Keratinocyte (primary cell): Measurements from ENCODE around the gene S1PR3. TPM values are rescaled to one million over a fixed set of nuclear protein-coding genes. Genes with fewer than 3 reads are reported as not detected.

ENCODE experiments used
- DNase-seq: peaks from one replicate; pipeline ENCODE4 v3.0.0-alpha.2; 2011; ENCODE audit warnings: low read depth, missing footprints, low spot score
- FAIRE-seq: peaks from 2 replicates; lab custom pipeline; 2011; peaks lifted over from hg19 to GRCh38; lab: Jason Lieb, UNC
- H2AFZ ChIP-seq: 2 replicates; pipeline ENCODE4 v1.6.0; 2012; ENCODE audit warnings: low read length, control low read depth, inconsistent platforms; ENCODE audit not compliant: control insufficient read depth
- H3K27ac ChIP-seq: 2 replicates; pipeline ENCODE4 v1.5.1; 2011; ENCODE audit warnings: low read length; ENCODE audit not compliant: control insufficient read depth, insufficient read depth
- H3K27me3 ChIP-seq: 3 replicates; pipeline ENCODE4 v1.6.0; 2011; ENCODE audit warnings: low read length; ENCODE audit not compliant: control insufficient read depth, insufficient read depth; ENCODE audit errors: extremely low read depth
- H3K36me3 ChIP-seq, 2 experiments: 2 replicates in 1 of 2; 3 replicates in 1 of 2; pipeline ENCODE4 v1.5.1; 2011; ENCODE audit warnings: low read length in 2 of 2, mild to moderate bottlenecking in 1 of 2; ENCODE audit not compliant: control insufficient read depth in 2 of 2, insufficient read depth in 2 of 2; ENCODE audit errors: extremely low read depth in 1 of 2
- H3K4me1 ChIP-seq: 3 replicates; pipeline ENCODE4 v1.5.1; 2011; ENCODE audit warnings: low read length; ENCODE audit not compliant: control insufficient read depth, insufficient read depth; ENCODE audit errors: extremely low read depth
- H3K4me2 ChIP-seq: 3 replicates; pipeline ENCODE4 v1.6.0; 2011; ENCODE audit warnings: low read depth, low read length; ENCODE audit not compliant: control insufficient read depth, insufficient read depth; ENCODE audit errors: extremely low read depth
- H3K4me3 ChIP-seq, 3 experiments: fragments of 200-600 bp in 1 of 3; sonication (generic) in 1 of 3; 2 replicates in 2 of 3; 3 replicates in 1 of 3; pipeline ENCODE4 v1.5.1; 2011 to 2016; ENCODE audit warnings: low read length in 3 of 3, mild to moderate bottlenecking in 3 of 3, control low read depth in 2 of 3, inconsistent platforms in 1 of 3, low read depth in 1 of 3, mixed read lengths in 1 of 3, mixed run types in 1 of 3, moderate library complexity in 1 of 3; ENCODE audit not compliant: control insufficient read depth in 2 of 3, insufficient read depth in 2 of 3; ENCODE audit errors: extremely low read depth in 1 of 3
- H3K79me2 ChIP-seq: 2 replicates; pipeline ENCODE4 v1.6.0; 2012; ENCODE audit warnings: low read length; ENCODE audit not compliant: control insufficient read depth, insufficient read depth
- H3K9ac ChIP-seq: 3 replicates; pipeline ENCODE4 v1.6.0; 2011; ENCODE audit warnings: low read length; ENCODE audit not compliant: control insufficient read depth, insufficient read depth; ENCODE audit errors: extremely low read depth
- H3K9me1 ChIP-seq: 3 replicates; pipeline ENCODE4 v1.6.0; 2011; ENCODE audit warnings: low read length; ENCODE audit not compliant: control insufficient read depth, insufficient read depth; ENCODE audit errors: extremely low read depth
- H3K9me3 ChIP-seq: 2 replicates; pipeline ENCODE4 v1.5.1; 2012; ENCODE audit warnings: low read depth, low read length; ENCODE audit not compliant: control insufficient read depth
- H4K20me1 ChIP-seq: 3 replicates; pipeline ENCODE4 v1.6.0; 2011; ENCODE audit warnings: low read length; ENCODE audit not compliant: control insufficient read depth, insufficient read depth; ENCODE audit errors: extremely low read depth
- CTCF ChIP-seq, 3 experiments: IDR thresholded peaks in 1 of 3; conservative IDR thresholded peaks in 1 of 3; optimal IDR thresholded peaks in 1 of 3; 2 replicates in 2 of 3; 3 replicates in 1 of 3; pipeline versions ENCODE3 to v1.5.1; 2011; ENCODE audit warnings: low read length in 3 of 3, mild to moderate bottlenecking in 3 of 3, moderate library complexity in 2 of 3, control low read depth in 1 of 3, inconsistent platforms in 1 of 3; ENCODE audit not compliant: insufficient read depth in 2 of 3; ENCODE audit errors: extremely low read depth in 1 of 3
- EZH2 ChIP-seq: IDR thresholded peaks from one replicate; pipeline ENCODE4 v1.6.1; 2012; ENCODE audit warnings: inconsistent platforms, mild to moderate bottlenecking, low read length, moderate library complexity
- dilution Hi-C: fragments of 300-500 bp; cut with MboI; formaldehyde crosslinking; loops from one replicate; pipeline ENCODE4 v1.7.0; 2020; ENCODE audit warnings: low sequenced_read_pairs; ENCODE audit not compliant: extremely low pct_ligation_motif_present
- polyA plus RNA-seq, 5 experiments: library from polyadenylated mRNA; depleted of rRNA in 3 of 5; stranded (reverse) in 3 of 5; stranded (forward) in 1 of 5; unstranded in 1 of 5; fragments of >200 nt; gene quantifications; 1 replicate in 1 of 5; 2 replicates in 3 of 5; 3 replicates in 1 of 5; pipeline versions ENCODE4 v1.2.1 to v1.2.3, GENCODE V29; 2011 to 2012; ENCODE audit warnings: missing spikeins in 2 of 5, low read depth in 1 of 5, low replicate concordance in 1 of 5

S1PR3 gene
- polyA plus RNA-seq, 1 donor (not counting 4 experiments of a cell fraction or from before 2014, with no cell fraction given): 4.1 TPM

- DNase-seq: no peak
- H3K79me2 ChIP-seq: no peaks in the 10 kb centered on the region
- H2AFZ ChIP-seq: no peak overlapping the region
These were observed 56.4 kb downstream of the S1PR3 start for GRCh38 chr9:89047667-89048066.

GRCh38 chr9:89048616-89049015 lies 57.3 kb downstream of the S1PR3 start:
- H3K4me1 ChIP-seq: no peaks in the 10 kb centered on the region
- H4K20me1 ChIP-seq: no peaks in the 10 kb centered on the region
- dilution Hi-C loops: no loop called here
- TF ChIP-seq CTCF (optimal IDR thresholded peaks at IDR 0.05 in 1 of 3, IDR thresholded peaks at IDR 0.05 in 1 of 3, conservative IDR thresholded peaks at IDR 0.05 in 1 of 3; ENCODE audit: extremely low read depth in 1 of 3, insufficient read depth in 2 of 3, low read length in 3 of 3) (no peak), EZH2 (no peak)
- no peaks in the 10 kb centered on the region for H3K36me3 ChIP-seq
- no peak overlapping the region for H3K27ac ChIP-seq
- no peaks in the 10 kb centered on the region for H3K9me1 ChIP-seq
- no peak overlapping the region for H3K9ac ChIP-seq
- H3K27me3 ChIP-seq: no peaks in the 10 kb centered on the region
- H2AFZ ChIP-seq: no peak overlapping the region
- no peak overlapping the region for H3K4me2 ChIP-seq
- no peaks in the 10 kb centered on the region for H3K9me3 ChIP-seq
- FAIRE-seq (no peak), DNase-seq (no peak)
- no peak overlapping the region for H3K4me3 ChIP-seq
- no peaks in the 10 kb centered on the region for H3K79me2 ChIP-seq

More at GRCh38 chr9:89047667-89048066, 56.4 kb downstream of the S1PR3 start:
- Histone ChIP-seq H3K9ac (no peak overlapping the region), H3K4me1 (no peaks in the 10 kb centered on the region), H3K27ac (no peak overlapping the region), H4K20me1 (no peaks in the 10 kb centered on the region), H3K27me3 (no peaks in the 10 kb centered on the region), H3K4me2 (no peak overlapping the region), H3K9me1 (no peaks in the 10 kb centered on the region), H3K9me3 (no peaks in the 10 kb centered on the region), H3K36me3 (no peaks in the 10 kb centered on the region), H3K4me3 (no peak overlapping the region)
- no peak for TF ChIP-seq CTCF (optimal IDR thresholded peaks at IDR 0.05 in 1 of 3, IDR thresholded peaks at IDR 0.05 in 1 of 3, conservative IDR thresholded peaks at IDR 0.05 in 1 of 3; ENCODE audit: extremely low read depth in 1 of 3, insufficient read depth in 2 of 3, low read length in 3 of 3)
- TF ChIP-seq EZH2: no peak
- dilution Hi-C loops: no loop called here
- no peak for FAIRE-seq
